Mesenchymal stem cell (in vitro differentiated cells and primary cell): ENCODE data around the gene CRABP2.
A peak's percentile ranks its signal among the peaks of the same experiment; 100 is the strongest.

Experiments
- DNase-seq: peaks from one replicate; pipeline ENCODE4 v3.0.0-alpha.2; 2013
- H2AFZ ChIP-seq: one replicate; pipeline ENCODE4 v1.6.1; 2013; ENCODE audit warnings: low read depth, mild to moderate bottlenecking, control low read depth, inconsistent platforms, low read length, moderate library complexity
- H2AK5ac ChIP-seq: 2 replicates; pipeline ENCODE4 v1.6.1; 2013; ENCODE audit warnings: low read length, moderate library complexity, mild to moderate bottlenecking, inconsistent platforms; ENCODE audit not compliant: severe bottlenecking
- H2BK120ac ChIP-seq: one replicate; pipeline ENCODE4 v1.6.1; 2013; ENCODE audit warnings: low read depth, mild to moderate bottlenecking, inconsistent platforms, low read length, moderate library complexity
- H2BK12ac ChIP-seq, 2 experiments: one replicate each; pipeline ENCODE4 v1.6.1; 2013; ENCODE audit warnings: inconsistent platforms in 2 of 2, low read length in 2 of 2, mild to moderate bottlenecking in 2 of 2, moderate library complexity in 2 of 2, control low read depth in 1 of 2
- H2BK15ac ChIP-seq: one replicate; pipeline ENCODE4 v1.6.1; 2013; ENCODE audit warnings: mild to moderate bottlenecking, low read depth, inconsistent platforms; ENCODE audit not compliant: poor library complexity, severe bottlenecking
- H2BK5ac ChIP-seq: 2 replicates; pipeline ENCODE4 v1.6.1; 2013; ENCODE audit warnings: low read depth, mild to moderate bottlenecking, low read length, control low read depth, inconsistent platforms; ENCODE audit not compliant: poor library complexity, severe bottlenecking
- H3K14ac ChIP-seq, 2 experiments: one replicate each; pipeline ENCODE4 v1.6.1; 2013; ENCODE audit warnings: inconsistent platforms in 2 of 2, low read length in 2 of 2, control low read depth in 1 of 2, mild to moderate bottlenecking in 1 of 2, moderate library complexity in 1 of 2
- H3K18ac ChIP-seq, 2 experiments: one replicate each; pipeline ENCODE4 v1.6.1; 2013; ENCODE audit warnings: inconsistent platforms in 2 of 2, low read length in 2 of 2, control low read depth in 1 of 2, low read depth in 1 of 2, mild to moderate bottlenecking in 1 of 2
- H3K23ac ChIP-seq, 2 experiments: one replicate each; pipeline ENCODE4 v1.6.1; 2013; ENCODE audit warnings: inconsistent platforms in 2 of 2, low read length in 2 of 2, mild to moderate bottlenecking in 2 of 2, moderate library complexity in 2 of 2, control low read depth in 1 of 2
- H3K27ac ChIP-seq: 2 replicates; pipeline ENCODE4 v1.5.1; 2013; ENCODE audit warnings: mild to moderate bottlenecking, moderate library complexity, low read length, control low read depth, inconsistent platforms; ENCODE audit not compliant: poor library complexity, severe bottlenecking
- H3K27me3 ChIP-seq, 2 experiments: 2 replicates each; pipeline versions ENCODE4 v1.6.1 to v1.7.0; 2013; ENCODE audit warnings: low read length in 2 of 2, mild to moderate bottlenecking in 2 of 2, moderate library complexity in 2 of 2, control low read depth in 1 of 2, inconsistent platforms in 1 of 2; ENCODE audit not compliant: control insufficient read depth in 1 of 2, insufficient read depth in 1 of 2
- H3K36me3 ChIP-seq, 2 experiments: 2 replicates each; pipeline versions ENCODE4 v1.6.1 to v1.7.0; 2013; ENCODE audit warnings: low read length in 2 of 2, control low read depth in 1 of 2, inconsistent platforms in 1 of 2, low read depth in 1 of 2, mild to moderate bottlenecking in 1 of 2; ENCODE audit not compliant: insufficient read depth in 2 of 2, control insufficient read depth in 1 of 2
- H3K4ac ChIP-seq, 2 experiments: one replicate each; pipeline ENCODE4 v1.6.1; 2013; ENCODE audit warnings: inconsistent platforms in 2 of 2, low read length in 2 of 2, mild to moderate bottlenecking in 2 of 2, moderate library complexity in 2 of 2, control low read depth in 1 of 2, low read depth in 1 of 2
- H3K4me1 ChIP-seq: 2 replicates; pipeline ENCODE4 v1.6.1; 2013; ENCODE audit warnings: low read depth, low read length, control low read depth; ENCODE audit not compliant: control insufficient read depth, insufficient read depth
- H3K4me2 ChIP-seq: 2 replicates; pipeline ENCODE4 v1.6.1; 2013; ENCODE audit warnings: low read length, mild to moderate bottlenecking, inconsistent platforms; ENCODE audit not compliant: poor library complexity, severe bottlenecking
- H3K4me3 ChIP-seq, 2 experiments: 2 replicates each; pipeline versions ENCODE4 v1.5.1 to v1.7.0; 2013; ENCODE audit warnings: low read length in 2 of 2, mild to moderate bottlenecking in 2 of 2, control low read depth in 1 of 2, low read depth in 1 of 2; ENCODE audit not compliant: insufficient read depth in 1 of 2
- H3K79me1 ChIP-seq: replicated peaks from 2 replicates; pipeline ENCODE4 v1.6.1; 2013; ENCODE audit warnings: mild to moderate bottlenecking, control low read depth, low read length, inconsistent platforms; ENCODE audit not compliant: poor library complexity, severe bottlenecking
- H3K9ac ChIP-seq: 2 replicates; pipeline ENCODE4 v1.7.0; 2013; ENCODE audit warnings: mild to moderate bottlenecking, low read length, moderate library complexity
- H3K9me3 ChIP-seq: 2 replicates; pipeline ENCODE4 v1.7.0; 2013; ENCODE audit warnings: mild to moderate bottlenecking, low read length; ENCODE audit not compliant: control insufficient read depth
- H4K8ac ChIP-seq: one replicate; pipeline ENCODE4 v1.6.1; 2013; ENCODE audit warnings: inconsistent platforms, mild to moderate bottlenecking, low read length, moderate library complexity
- H4K91ac ChIP-seq: one replicate; pipeline ENCODE4 v1.6.1; 2013; ENCODE audit warnings: mild to moderate bottlenecking, low read length, inconsistent platforms
- WGBS: methylation state at CpG from one replicate; pipeline ENCODE4 v1.1.7; 2013; ENCODE audit warnings: mixed read lengths; 5-methylcytosine and 5-hydroxymethylcytosine counted together

Gene CRABP2

DNA sequence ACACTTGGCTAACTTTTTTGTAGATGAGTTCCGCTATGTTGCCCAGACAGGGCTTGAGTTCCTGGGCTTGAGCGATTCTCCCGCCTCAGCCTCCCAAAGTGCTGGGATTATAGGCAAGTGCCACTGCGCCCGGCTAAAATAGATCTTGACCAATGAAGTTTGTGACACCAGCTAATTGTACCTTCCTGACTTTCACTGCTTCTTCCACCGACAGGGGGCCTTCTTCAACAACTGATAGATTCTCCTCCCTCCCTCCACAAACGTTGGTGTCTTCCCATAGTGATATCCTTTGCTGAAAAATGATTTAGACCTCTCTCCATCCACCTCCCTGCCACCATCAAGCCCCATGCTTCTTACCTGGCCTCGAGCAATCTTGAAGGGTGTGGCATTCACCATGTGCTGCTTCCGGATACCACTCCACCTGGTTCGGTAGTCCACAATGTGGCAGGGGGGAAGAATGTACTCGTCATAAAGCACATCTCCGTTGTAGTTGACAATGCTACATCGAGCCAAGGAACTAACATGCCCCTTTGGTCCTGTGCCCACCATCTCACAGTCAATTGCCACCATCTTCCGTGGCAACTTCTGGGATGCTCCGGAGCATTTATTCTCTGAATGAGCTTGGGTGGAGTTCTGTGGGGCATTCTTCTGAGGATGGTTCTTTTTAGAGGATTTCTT lies 21.3 kb upstream of the CRABP2 start:
- H3K4me2 ChIP-seq: peak overlapping the region; percentile 87
- H3K79me1 ChIP-seq: peaks cover 25% of the 10 kb centered on the region
- H3K4me1 ChIP-seq: peaks cover 21% of the 10 kb centered on the region
- no peak overlapping the region for H3K14ac ChIP-seq
- DNase-seq: peak; percentile 79
- H3K23ac ChIP-seq: no peak overlapping the region
- no peaks in the 10 kb centered on the region for H3K9me3 ChIP-seq
- no peak overlapping the region for H2AK5ac ChIP-seq
- H2AFZ ChIP-seq: no peak overlapping the region
- H3K36me3 ChIP-seq: peaks cover 19 to 44% of the 10 kb centered on the region in 2 experiments
- peak overlapping the region in 1 of 2 experiments; percentile 98 for H3K4me3 ChIP-seq
- no peak overlapping the region for H3K18ac ChIP-seq
- H2BK5ac ChIP-seq: no peak overlapping the region
- H3K4ac ChIP-seq: no peak overlapping the region
- no peak overlapping the region for H4K8ac ChIP-seq
- no peak overlapping the region for H4K91ac ChIP-seq
- H2BK15ac ChIP-seq: no peak overlapping the region
- no peak overlapping the region for H2BK12ac ChIP-seq
- H3K27ac ChIP-seq: no peak overlapping the region
- H3K27me3 ChIP-seq: no peaks in the 10 kb centered on the region
- peak overlapping the region; percentile 100 for H3K9ac ChIP-seq
- no peak overlapping the region for H2BK120ac ChIP-seq
- WGBS: 68% methylated on average over 14 of the region's 15 CpGs

GRCh38 chr1:156725683-156726280 lies 20.4 kb upstream of the CRABP2 start:
- Histone ChIP-seq H2BK15ac (no peak overlapping the region), H2BK120ac (no peak overlapping the region), H4K91ac (no peak overlapping the region), H3K23ac (no peak overlapping the region), H3K14ac (no peak overlapping the region), H3K18ac (no peak overlapping the region), H3K4me3 (peak overlapping the region in 1 of 2 experiments; percentile 98), H2AK5ac (no peak overlapping the region), H3K79me1 (peaks cover 25% of the 10 kb centered on the region), H3K27ac (no peak overlapping the region), H2AFZ (no peak overlapping the region), H3K9ac (peak overlapping the region; percentile 100), H3K4me2 (peak overlapping the region; percentile 76), H3K9me3 (no peaks in the 10 kb centered on the region), H3K4ac (no peak overlapping the region), H2BK5ac (no peak overlapping the region), H2BK12ac (no peak overlapping the region), H3K27me3 (no peaks in the 10 kb centered on the region), H4K8ac (no peak overlapping the region), H3K36me3 (peaks cover 27 to 52% of the 10 kb centered on the region in 2 experiments), H3K4me1 (peaks cover 21% of the 10 kb centered on the region)
- DNase-seq: peak; percentile 89
- 18% methylated on average over 18 of the region's 18 CpGs for WGBS

DNA sequence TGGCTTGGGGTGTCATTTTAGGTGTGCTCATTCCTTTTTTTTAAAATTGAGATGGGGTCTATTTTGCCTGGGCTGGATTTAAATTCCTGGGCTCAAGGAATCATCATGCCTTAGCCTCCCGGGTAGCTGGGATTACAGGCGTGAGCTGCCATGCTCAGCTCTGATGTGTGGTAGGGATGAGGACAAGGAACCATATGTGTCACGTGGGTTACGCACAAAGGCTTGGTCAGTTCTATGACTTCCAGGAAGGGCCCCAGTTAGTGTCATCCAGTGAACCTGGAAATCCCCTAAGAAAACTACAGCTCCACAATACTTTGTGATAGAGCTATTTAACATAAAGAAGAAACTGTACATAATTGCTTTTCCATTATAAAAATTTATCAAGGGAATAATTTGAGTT lies 16.2 kb upstream of the CRABP2 start:
- H3K23ac ChIP-seq: no peak overlapping the region
- H3K27me3 ChIP-seq: no peaks in the 10 kb centered on the region
- H2AFZ ChIP-seq: no peak overlapping the region
- 96% methylated on average over 4 of the region's 4 CpGs for WGBS
- no peak overlapping the region for H2BK5ac ChIP-seq
- H3K4me3 ChIP-seq: no peak overlapping the region
- H3K36me3 ChIP-seq: peaks cover 32 to 61% of the 10 kb centered on the region in 2 experiments
- no peak overlapping the region for H2BK15ac ChIP-seq
- H4K8ac ChIP-seq: no peak overlapping the region
- no peak for DNase-seq
- H4K91ac ChIP-seq: no peak overlapping the region
- H3K18ac ChIP-seq: no peak overlapping the region
- no peak overlapping the region for H2BK12ac ChIP-seq
- no peak overlapping the region for H3K14ac ChIP-seq
- H3K79me1 ChIP-seq: peaks cover 20% of the 10 kb centered on the region
- H3K4me2 ChIP-seq: no peak overlapping the region
- H3K4ac ChIP-seq: no peak overlapping the region
- no peak overlapping the region for H2BK120ac ChIP-seq
- H3K27ac ChIP-seq: no peak overlapping the region
- no peak overlapping the region for H2AK5ac ChIP-seq
- no peaks in the 10 kb centered on the region for H3K9me3 ChIP-seq
- no peak overlapping the region for H3K9ac ChIP-seq
- peaks cover 11% of the 10 kb centered on the region for H3K4me1 ChIP-seq

GRCh38 chr1:156721131-156721530 lies 15.7 kb upstream of the CRABP2 start:
- no peak overlapping the region for H3K4ac ChIP-seq
- H4K8ac ChIP-seq: no peak overlapping the region
- peaks cover 20% of the 10 kb centered on the region for H3K79me1 ChIP-seq
- no peak overlapping the region for H3K14ac ChIP-seq
- no peak overlapping the region for H3K4me3 ChIP-seq
- no peak overlapping the region for H2BK12ac ChIP-seq
- no peaks in the 10 kb centered on the region for H3K9me3 ChIP-seq
- H3K9ac ChIP-seq: no peak overlapping the region
- 50% methylated on average over 2 of the region's 2 CpGs for WGBS
- no peak overlapping the region for H3K18ac ChIP-seq
- H3K27ac ChIP-seq: no peak overlapping the region
- H2BK15ac ChIP-seq: no peak overlapping the region
- no peak for DNase-seq
- no peak overlapping the region for H4K91ac ChIP-seq
- no peak overlapping the region for H3K23ac ChIP-seq
- H2AFZ ChIP-seq: no peak overlapping the region
- H3K36me3 ChIP-seq: peaks cover 32 to 57% of the 10 kb centered on the region in 2 experiments
- peaks cover 8% of the 10 kb centered on the region for H3K4me1 ChIP-seq
- no peak overlapping the region for H3K4me2 ChIP-seq
- no peak overlapping the region for H2BK5ac ChIP-seq
- H2AK5ac ChIP-seq: no peak overlapping the region
- H3K27me3 ChIP-seq: no peaks in the 10 kb centered on the region
- H2BK120ac ChIP-seq: no peak overlapping the region
